K562 (cell line): ENCODE data around the gene CCDC70. TPM values are rescaled to one million over a fixed set of nuclear protein-coding genes. Genes with fewer than 3 reads are reported as not detected.

ENCODE experiments used
- GTF2E2 ChIP-seq: fragments of 200-800 bp; sonication (Bioruptor generic); IDR thresholded peaks from 2 replicates; pipeline ENCODE4 v1.6.1; 2016; ENCODE audit warnings: missing genetic modification characterization, missing compliant biosample characterization
- KDM1A ChIP-seq, 2 experiments: fragments of 450-650 bp; IDR thresholded peaks; 2 replicates each; pipeline ENCODE4 v1.6.1; 2016; ENCODE audit warnings: mild to moderate bottlenecking in 2 of 2
- KDM4B ChIP-seq, 2 experiments: fragments of 450-650 bp in 1 of 2; sonication (generic) in 1 of 2; IDR thresholded peaks; 2 replicates each; pipeline ENCODE4 v1.6.1; 2016 to 2017; ENCODE audit warnings: borderline replicate concordance in 2 of 2, antibody characterized with exemption in 1 of 2, low read depth in 1 of 2, mild to moderate bottlenecking in 1 of 2
- NR2C2 ChIP-seq, 2 experiments: fragments of 200-800 bp in 1 of 2; sonication (Bioruptor generic) in 1 of 2; sonication (generic) in 1 of 2; formaldehyde crosslinking in 1 of 2; IDR thresholded peaks; 2 replicates each; pipeline versions ENCODE4 v1.6.1 to v1.8.0; 2016 to 2022; ENCODE audit warnings: mild to moderate bottlenecking in 1 of 2, missing compliant biosample characterization in 1 of 2, missing genetic modification characterization in 1 of 2, missing genetic modification reagents in 1 of 2
- RBM14 ChIP-seq: fragments of 200-400 bp; formaldehyde crosslinking; IDR thresholded peaks from 2 replicates; pipeline ENCODE4 v1.6.1; 2018; ENCODE audit warnings: low read depth, mild to moderate bottlenecking, low read length, moderate library complexity, borderline replicate concordance; ENCODE audit not compliant: insufficient read depth
- polyA plus RNA-seq, 8 experiments: library from polyadenylated mRNA; depleted of rRNA in 4 of 8; stranded (reverse) in 5 of 8; unstranded in 3 of 8; fragments of >200 nt; fragmentation: Nextera tagmentation in 2 of 8; fragmentation: Illumina TruSeq in 1 of 8; extraction: Ambion mirVana in 2 of 8; extraction: Trizol in 1 of 8; gene quantifications; 2 replicates each; pipeline versions ENCODE4 v1.2.1 to v1.2.3, GENCODE V29; 2011 to 2014; ENCODE audit warnings: inconsistent platforms in 1 of 8, missing spikeins in 1 of 8
- total RNA-seq, 7 experiments: library from RNA; depleted of rRNA in 6 of 7; stranded (reverse); fragments of >200 nt in 6 of 7; fragmentation: Illumina TruSeq in 2 of 7; extraction: Trizol in 2 of 7; gene quantifications; 2 replicates each; pipeline versions ENCODE4 v1.2.1 to v1.2.3, GENCODE V29; 2011 to 2021; ENCODE audit warnings: low replicate concordance in 1 of 7
- TF ChIP-seq, protein P1 (sequence below): fragments of 450-650 bp; IDR thresholded peaks from 2 replicates; pipeline ENCODE4 v1.7.1; 2018; ENCODE audit warnings: mild to moderate bottlenecking, low read depth; ENCODE audit not compliant: partially characterized antibody
- TF ChIP-seq, protein P2 (sequence below): fragments of 450-650 bp; IDR thresholded peaks from 2 replicates; pipeline ENCODE4 v1.6.1; 2016; ENCODE audit warnings: low read depth
- TF ChIP-seq, protein P3 (sequence below): fragments of 200-800 bp; sonication (Bioruptor generic); IDR thresholded peaks from 2 replicates; pipeline ENCODE4 v1.6.1; 2016; ENCODE audit warnings: missing genetic modification characterization, missing compliant biosample characterization

CCDC70 gene
- total and polyA plus RNA-seq, 9 of the 15 experiments (the other 6 are each of a cell fraction or from before 2014, with no cell fraction given) = not detected

DNA sequence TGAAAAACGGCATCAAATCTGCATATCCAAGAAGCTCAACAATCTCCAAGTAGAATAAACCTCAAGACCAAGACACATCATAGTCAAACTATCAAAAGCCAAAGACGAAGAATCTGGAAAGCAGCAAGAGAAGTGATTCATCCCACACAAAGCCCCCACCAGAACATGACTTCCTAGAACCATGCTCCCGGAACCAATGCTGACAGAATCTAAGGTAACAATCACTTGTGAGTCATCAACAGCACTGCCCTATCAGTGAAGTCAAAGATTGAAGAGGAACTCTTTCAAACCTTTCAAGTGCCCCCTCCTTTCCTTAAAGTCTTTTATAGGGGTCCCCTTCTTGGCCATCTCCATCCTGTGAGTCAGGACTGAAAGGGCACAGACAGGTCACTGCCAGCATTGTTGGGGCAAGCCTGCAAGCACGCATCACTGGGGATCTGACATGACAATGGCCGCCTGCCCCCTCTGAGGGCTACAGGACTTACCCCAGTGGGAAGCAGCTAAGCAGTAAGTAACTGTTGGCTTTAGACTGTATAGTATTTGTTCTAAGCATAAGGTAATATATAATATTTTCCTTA lies at the start of gene CCDC70 (continued):
- TF ChIP-seq, protein P1, sequence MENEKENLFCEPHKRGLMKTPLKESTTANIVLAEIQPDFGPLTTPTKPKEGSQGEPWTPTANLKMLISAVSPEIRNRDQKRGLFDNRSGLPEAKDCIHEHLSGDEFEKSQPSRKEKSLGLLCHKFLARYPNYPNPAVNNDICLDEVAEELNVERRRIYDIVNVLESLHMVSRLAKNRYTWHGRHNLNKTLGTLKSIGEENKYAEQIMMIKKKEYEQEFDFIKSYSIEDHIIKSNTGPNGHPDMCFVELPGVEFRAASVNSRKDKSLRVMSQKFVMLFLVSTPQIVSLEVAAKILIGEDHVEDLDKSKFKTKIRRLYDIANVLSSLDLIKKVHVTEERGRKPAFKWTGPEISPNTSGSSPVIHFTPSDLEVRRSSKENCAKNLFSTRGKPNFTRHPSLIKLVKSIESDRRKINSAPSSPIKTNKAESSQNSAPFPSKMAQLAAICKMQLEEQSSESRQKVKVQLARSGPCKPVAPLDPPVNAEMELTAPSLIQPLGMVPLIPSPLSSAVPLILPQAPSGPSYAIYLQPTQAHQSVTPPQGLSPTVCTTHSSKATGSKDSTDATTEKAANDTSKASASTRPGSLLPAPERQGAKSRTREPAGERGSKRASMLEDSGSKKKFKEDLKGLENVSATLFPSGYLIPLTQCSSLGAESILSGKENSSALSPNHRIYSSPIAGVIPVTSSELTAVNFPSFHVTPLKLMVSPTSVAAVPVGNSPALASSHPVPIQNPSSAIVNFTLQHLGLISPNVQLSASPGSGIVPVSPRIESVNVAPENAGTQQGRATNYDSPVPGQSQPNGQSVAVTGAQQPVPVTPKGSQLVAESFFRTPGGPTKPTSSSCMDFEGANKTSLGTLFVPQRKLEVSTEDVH = no peak
- TF ChIP-seq KDM4B (IDR thresholded peaks at IDR 0.05; ENCODE audit: borderline replicate concordance in 2 of 2, low read depth in 1 of 2) (no peak), GTF2E2 (no peak), RBM14 (no peak), KDM1A (IDR thresholded peaks at IDR 0.05) (peak; percentile 15 to 39; a peak in 2 of 4 replicates), NR2C2 (CRISPR knock-in tag; IDR thresholded peaks at IDR 0.05) (no peak), NR2C2 (tag; IDR thresholded peaks at IDR 0.05) (peak; percentile 60)
- TF ChIP-seq, protein P2, sequence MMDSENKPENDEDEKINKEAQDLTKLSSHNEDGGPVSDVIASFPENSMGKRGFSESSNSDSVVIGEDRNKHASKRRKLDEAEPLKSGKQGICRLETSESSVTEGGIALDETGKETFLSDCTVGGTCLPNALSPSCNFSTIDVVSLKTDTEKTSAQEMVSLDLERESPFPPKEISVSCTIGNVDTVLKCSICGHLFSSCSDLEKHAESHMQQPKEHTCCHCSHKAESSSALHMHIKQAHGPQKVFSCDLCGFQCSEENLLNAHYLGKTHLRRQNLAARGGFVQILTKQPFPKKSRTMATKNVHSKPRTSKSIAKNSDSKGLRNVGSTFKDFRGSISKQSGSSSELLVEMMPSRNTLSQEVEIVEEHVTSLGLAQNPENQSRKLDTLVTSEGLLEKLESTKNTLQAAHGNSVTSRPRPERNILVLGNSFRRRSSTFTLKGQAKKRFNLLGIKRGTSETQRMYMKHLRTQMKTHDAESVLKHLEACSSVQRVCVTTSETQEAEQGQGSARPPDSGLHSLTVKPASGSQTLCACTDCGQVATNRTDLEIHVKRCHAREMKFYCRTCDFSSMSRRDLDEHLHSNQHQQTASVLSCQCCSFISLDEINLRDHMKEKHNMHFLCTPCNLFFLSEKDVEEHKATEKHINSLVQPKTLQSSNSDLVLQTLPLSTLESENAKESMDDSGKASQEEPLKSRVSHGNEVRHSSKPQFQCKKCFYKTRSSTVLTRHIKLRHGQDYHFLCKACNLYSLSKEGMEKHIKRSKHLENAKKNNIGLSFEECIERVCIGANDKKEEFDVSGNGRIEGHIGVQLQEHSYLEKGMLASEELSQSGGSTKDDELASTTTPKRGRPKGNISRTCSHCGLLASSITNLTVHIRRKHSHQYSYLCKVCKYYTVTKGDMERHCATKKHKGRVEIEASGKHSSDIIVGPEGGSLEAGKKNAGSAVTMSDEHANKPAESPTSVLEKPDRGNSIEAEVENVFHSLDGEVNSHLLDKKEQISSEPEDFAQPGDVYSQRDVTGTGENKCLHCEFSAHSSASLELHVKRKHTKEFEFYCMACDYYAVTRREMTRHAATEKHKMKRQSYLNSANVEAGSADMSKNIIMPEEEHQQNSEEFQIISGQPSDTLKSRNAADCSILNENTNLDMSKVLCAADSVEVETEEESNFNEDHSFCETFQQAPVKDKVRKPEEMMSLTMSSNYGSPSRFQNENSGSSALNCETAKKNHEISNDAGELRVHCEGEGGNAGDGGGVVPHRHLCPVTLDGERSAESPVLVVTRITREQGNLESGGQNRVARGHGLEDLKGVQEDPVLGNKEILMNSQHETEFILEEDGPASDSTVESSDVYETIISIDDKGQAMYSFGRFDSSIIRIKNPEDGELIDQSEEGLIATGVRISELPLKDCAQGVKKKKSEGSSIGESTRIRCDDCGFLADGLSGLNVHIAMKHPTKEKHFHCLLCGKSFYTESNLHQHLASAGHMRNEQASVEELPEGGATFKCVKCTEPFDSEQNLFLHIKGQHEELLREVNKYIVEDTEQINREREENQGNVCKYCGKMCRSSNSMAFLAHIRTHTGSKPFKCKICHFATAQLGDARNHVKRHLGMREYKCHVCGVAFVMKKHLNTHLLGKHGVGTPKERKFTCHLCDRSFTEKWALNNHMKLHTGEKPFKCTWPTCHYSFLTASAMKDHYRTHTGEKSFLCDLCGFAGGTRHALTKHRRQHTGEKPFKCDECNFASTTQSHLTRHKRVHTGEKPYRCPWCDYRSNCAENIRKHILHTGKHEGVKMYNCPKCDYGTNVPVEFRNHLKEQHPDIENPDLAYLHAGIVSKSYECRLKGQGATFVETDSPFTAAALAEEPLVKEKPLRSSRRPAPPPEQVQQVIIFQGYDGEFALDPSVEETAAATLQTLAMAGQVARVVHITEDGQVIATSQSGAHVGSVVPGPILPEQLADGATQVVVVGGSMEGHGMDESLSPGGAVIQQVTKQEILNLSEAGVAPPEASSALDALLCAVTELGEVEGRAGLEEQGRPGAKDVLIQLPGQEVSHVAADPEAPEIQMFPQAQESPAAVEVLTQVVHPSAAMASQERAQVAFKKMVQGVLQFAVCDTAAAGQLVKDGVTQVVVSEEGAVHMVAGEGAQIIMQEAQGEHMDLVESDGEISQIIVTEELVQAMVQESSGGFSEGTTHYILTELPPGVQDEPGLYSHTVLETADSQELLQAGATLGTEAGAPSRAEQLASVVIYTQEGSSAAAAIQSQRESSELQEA = no peak
- TF ChIP-seq, protein P3, sequence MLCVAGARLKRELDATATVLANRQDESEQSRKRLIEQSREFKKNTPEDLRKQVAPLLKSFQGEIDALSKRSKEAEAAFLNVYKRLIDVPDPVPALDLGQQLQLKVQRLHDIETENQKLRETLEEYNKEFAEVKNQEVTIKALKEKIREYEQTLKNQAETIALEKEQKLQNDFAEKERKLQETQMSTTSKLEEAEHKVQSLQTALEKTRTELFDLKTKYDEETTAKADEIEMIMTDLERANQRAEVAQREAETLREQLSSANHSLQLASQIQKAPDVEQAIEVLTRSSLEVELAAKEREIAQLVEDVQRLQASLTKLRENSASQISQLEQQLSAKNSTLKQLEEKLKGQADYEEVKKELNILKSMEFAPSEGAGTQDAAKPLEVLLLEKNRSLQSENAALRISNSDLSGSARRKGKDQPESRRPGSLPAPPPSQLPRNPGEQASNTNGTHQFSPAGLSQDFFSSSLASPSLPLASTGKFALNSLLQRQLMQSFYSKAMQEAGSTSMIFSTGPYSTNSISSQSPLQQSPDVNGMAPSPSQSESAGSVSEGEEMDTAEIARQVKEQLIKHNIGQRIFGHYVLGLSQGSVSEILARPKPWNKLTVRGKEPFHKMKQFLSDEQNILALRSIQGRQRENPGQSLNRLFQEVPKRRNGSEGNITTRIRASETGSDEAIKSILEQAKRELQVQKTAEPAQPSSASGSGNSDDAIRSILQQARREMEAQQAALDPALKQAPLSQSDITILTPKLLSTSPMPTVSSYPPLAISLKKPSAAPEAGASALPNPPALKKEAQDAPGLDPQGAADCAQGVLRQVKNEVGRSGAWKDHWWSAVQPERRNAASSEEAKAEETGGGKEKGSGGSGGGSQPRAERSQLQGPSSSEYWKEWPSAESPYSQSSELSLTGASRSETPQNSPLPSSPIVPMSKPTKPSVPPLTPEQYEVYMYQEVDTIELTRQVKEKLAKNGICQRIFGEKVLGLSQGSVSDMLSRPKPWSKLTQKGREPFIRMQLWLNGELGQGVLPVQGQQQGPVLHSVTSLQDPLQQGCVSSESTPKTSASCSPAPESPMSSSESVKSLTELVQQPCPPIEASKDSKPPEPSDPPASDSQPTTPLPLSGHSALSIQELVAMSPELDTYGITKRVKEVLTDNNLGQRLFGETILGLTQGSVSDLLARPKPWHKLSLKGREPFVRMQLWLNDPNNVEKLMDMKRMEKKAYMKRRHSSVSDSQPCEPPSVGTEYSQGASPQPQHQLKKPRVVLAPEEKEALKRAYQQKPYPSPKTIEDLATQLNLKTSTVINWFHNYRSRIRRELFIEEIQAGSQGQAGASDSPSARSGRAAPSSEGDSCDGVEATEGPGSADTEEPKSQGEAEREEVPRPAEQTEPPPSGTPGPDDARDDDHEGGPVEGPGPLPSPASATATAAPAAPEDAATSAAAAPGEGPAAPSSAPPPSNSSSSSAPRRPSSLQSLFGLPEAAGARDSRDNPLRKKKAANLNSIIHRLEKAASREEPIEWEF = no peak
